Loucy (cell line): ENCODE data around the gene FXYD7.
A peak's percentile ranks its signal among the peaks of the same experiment; 100 is the strongest.

ENCODE experiments used
- H2AFZ ChIP-seq: fragments of 200-600 bp; sonication (generic); 2 replicates; pipeline ENCODE4 v1.6.0; 2016; ENCODE audit warnings: antibody characterized with exemption, mild to moderate bottlenecking, low read length, moderate library complexity
- H3F3A ChIP-seq: fragments of 200-600 bp; 2 replicates; pipeline ENCODE4 v1.6.0; 2016; ENCODE audit warnings: antibody characterized with exemption, low read depth, mild to moderate bottlenecking
- H3K27me3 ChIP-seq: fragments of 200-600 bp; sonication (generic); 2 replicates; pipeline ENCODE4 v1.6.1; 2014; ENCODE audit warnings: low read length, mild to moderate bottlenecking; ENCODE audit not compliant: insufficient read depth, poor library complexity, severe bottlenecking
- H3K36me3 ChIP-seq: fragments of 200-600 bp; sonication (generic); 2 replicates; pipeline ENCODE4 v1.6.1; 2016; ENCODE audit warnings: low read length; ENCODE audit not compliant: insufficient read depth
- H3K4me1 ChIP-seq: fragments of 200-600 bp; sonication (generic); 2 replicates; pipeline ENCODE4 v1.5.1; 2014; ENCODE audit warnings: low read length, mild to moderate bottlenecking; ENCODE audit not compliant: insufficient read depth, poor library complexity, severe bottlenecking
- H3K4me2 ChIP-seq: fragments of 200-600 bp; sonication (generic); 2 replicates; pipeline ENCODE4 v1.6.0; 2014; ENCODE audit warnings: antibody characterized with exemption, low read length, low read depth, mild to moderate bottlenecking; ENCODE audit not compliant: poor library complexity, severe bottlenecking
- H3K4me3 ChIP-seq: fragments of 200-600 bp; sonication (generic); 2 replicates; pipeline ENCODE4 v1.5.1; 2014; ENCODE audit warnings: low read length, mild to moderate bottlenecking, mixed read lengths; ENCODE audit not compliant: poor library complexity, severe bottlenecking
- H3K79me2 ChIP-seq: fragments of 200-600 bp; sonication (generic); 2 replicates; pipeline ENCODE4 v1.6.1; 2014; ENCODE audit warnings: low read length; ENCODE audit not compliant: insufficient read depth
- H3K9ac ChIP-seq: fragments of 200-600 bp; sonication (generic); 2 replicates; pipeline ENCODE4 v1.6.0; 2014; ENCODE audit warnings: mild to moderate bottlenecking, low read depth, low read length, moderate library complexity; ENCODE audit not compliant: poor library complexity, severe bottlenecking
- H3K9me2 ChIP-seq: fragments of 200-600 bp; sonication (generic); replicated peaks from 2 replicates; pipeline ENCODE4 v1.6.1; 2016; ENCODE audit warnings: low read depth, low read length, mixed read lengths
- H3K9me3 ChIP-seq: fragments of 200-600 bp; sonication (generic); 2 replicates; pipeline ENCODE4 v1.6.1; 2014; ENCODE audit warnings: mild to moderate bottlenecking, antibody characterized with exemption, low read length, low read depth; ENCODE audit not compliant: insufficient read depth
- H4K20me1 ChIP-seq: fragments of 200-600 bp; sonication (generic); 2 replicates; pipeline ENCODE4 v1.6.0; 2014; ENCODE audit warnings: antibody characterized with exemption, low read length, mild to moderate bottlenecking; ENCODE audit not compliant: insufficient read depth, poor library complexity, severe bottlenecking
- EZH2phosphoT487 ChIP-seq: fragments of 200-600 bp; IDR thresholded peaks from 2 replicates; pipeline ENCODE4 v1.6.1; 2018; ENCODE audit warnings: antibody characterized with exemption, mild to moderate bottlenecking, moderate library complexity, borderline replicate concordance
- TF ChIP-seq, protein P1 (sequence below): fragments of 200-600 bp; sonication (generic); conservative IDR thresholded peaks from 2 replicates; pipeline ENCODE4 v1.5.1; 2014; ENCODE audit warnings: mild to moderate bottlenecking, antibody characterized with exemption, low read length

The FXYD7 gene

DNA sequence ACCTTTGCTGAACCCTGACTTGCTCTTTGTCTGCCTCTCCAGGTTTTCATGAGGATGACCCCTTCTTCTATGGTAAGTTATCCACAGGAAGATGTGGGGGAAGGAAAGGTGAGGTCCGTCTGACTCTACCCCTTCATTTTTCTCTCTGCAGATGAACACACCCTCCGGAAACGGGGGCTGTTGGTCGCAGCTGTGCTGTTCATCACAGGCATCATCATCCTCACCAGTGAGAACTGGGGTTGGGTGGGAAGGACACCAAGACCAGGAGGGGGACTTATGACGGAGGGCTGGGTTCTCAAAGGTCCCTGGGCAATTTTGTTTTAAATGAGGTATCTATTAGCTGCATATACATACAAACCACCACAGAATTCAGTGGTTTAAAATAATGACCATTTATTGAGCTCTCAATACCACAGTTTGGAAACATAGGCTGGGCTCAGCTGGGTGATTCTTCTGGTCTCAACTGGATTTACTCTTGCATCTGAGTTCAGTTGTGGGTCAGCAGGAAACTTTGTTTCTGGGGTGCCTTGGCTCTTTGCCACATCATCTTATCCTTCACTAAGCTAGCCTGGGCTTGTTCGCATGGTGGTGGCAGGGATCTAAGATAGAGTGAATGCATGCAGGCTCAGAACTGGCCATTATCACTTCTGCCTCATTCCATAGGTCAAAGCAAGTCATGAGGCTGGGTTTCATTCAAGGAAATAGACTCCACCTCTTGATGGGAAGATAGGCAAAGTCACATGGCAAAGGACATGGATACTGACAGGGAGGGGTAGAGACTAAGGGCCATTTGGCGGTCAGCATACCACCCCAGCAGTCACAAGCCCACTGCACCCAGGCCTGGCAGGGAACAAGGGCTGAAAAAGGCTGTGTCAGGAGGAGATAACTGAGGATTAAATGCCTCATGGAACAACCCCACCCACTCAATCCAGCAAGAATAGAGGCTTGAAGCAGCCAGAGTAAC, 23.3 kb downstream of the FXYD7 start:
- H4K20me1 ChIP-seq, result no peaks in the 10 kb centered on the region
- peak overlapping the region; percentile 56 for H3K4me2 ChIP-seq
- H3K4me3 ChIP-seq, result peak overlapping the region; percentile 34
- H3K9ac ChIP-seq, result peak overlapping the region; percentile 51
- H2AFZ ChIP-seq, result no peak overlapping the region
- TF ChIP-seq, protein P1, sequence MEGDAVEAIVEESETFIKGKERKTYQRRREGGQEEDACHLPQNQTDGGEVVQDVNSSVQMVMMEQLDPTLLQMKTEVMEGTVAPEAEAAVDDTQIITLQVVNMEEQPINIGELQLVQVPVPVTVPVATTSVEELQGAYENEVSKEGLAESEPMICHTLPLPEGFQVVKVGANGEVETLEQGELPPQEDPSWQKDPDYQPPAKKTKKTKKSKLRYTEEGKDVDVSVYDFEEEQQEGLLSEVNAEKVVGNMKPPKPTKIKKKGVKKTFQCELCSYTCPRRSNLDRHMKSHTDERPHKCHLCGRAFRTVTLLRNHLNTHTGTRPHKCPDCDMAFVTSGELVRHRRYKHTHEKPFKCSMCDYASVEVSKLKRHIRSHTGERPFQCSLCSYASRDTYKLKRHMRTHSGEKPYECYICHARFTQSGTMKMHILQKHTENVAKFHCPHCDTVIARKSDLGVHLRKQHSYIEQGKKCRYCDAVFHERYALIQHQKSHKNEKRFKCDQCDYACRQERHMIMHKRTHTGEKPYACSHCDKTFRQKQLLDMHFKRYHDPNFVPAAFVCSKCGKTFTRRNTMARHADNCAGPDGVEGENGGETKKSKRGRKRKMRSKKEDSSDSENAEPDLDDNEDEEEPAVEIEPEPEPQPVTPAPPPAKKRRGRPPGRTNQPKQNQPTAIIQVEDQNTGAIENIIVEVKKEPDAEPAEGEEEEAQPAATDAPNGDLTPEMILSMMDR, result no peak
- TF ChIP-seq EZH2phosphoT487, result no peak
- H3F3A ChIP-seq, result peaks cover 5% of the 10 kb centered on the region; the same call in 1 of the 2 replicates
- peaks cover 8% of the 10 kb centered on the region; the same call in 1 of the 2 replicates for H3K79me2 ChIP-seq
- H3K9me3 ChIP-seq, result peaks cover 7% of the 10 kb centered on the region; the same call in 1 of the 2 replicates
- H3K36me3 ChIP-seq, result peaks cover 64% of the 10 kb centered on the region
- H3K27me3 ChIP-seq, result no peaks in the 10 kb centered on the region
- H3K4me1 ChIP-seq, result peaks cover 25% of the 10 kb centered on the region
- H3K9me2 ChIP-seq, result no peaks in the 10 kb centered on the region

DNA sequence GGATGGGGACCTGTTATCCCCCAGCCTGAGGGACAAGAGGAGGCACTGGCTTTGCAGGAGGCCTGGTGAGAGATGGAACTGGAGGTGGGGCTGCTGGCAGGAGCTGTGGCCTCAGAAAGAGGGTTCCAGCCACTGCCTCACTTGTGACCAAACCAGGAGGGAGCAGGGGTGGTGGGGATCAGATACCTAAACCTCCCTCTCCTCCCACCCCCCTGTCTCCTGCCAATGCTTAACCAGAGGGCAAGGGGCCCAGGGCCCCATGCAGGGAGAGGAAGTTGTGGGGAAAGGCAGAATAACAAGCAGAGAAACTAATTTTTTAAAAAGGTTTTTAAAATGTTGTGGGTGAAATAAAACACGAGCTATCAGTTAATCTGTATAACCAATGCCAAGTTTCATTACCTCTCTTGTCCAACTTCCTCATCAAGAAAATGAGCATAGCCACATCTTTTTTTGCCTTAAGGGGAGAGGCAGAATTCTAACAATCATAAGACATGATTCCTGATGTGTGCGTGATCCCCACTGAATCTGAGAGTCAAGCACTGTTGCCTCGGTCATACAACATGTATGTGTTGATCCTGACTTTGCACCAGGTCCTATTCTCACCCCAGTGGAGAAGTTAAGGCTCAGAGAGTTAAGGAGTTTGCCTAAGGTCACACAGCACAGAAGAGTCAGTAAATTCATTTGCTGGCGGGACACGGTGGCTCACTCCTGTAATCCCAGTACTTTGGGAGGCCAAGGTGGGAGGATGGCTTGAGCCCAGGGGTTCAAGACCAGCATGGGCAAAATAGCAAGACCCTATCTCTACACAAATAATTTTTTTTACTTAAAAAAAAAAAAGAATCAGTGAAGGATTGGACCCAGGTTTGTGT, 24.4 kb downstream of the FXYD7 start:
- H3K4me2 ChIP-seq, result peak overlapping the region; percentile 56
- H3K9me3 ChIP-seq, result peaks cover 7% of the 10 kb centered on the region; the same call in 1 of the 2 replicates
- H3F3A ChIP-seq, result peaks cover 9% of the 10 kb centered on the region; the same call in 1 of the 2 replicates
- TF ChIP-seq, protein P1, result no peak
- no peak for TF ChIP-seq EZH2phosphoT487
- peaks cover 55% of the 10 kb centered on the region for H3K36me3 ChIP-seq
- peaks cover 7% of the 10 kb centered on the region; the same call in 1 of the 2 replicates for H3K79me2 ChIP-seq
- no peaks in the 10 kb centered on the region for H3K27me3 ChIP-seq
- peaks cover 35% of the 10 kb centered on the region for H3K4me1 ChIP-seq
- H4K20me1 ChIP-seq, result no peaks in the 10 kb centered on the region
- H2AFZ ChIP-seq, result no peak overlapping the region
- no peaks in the 10 kb centered on the region for H3K9me2 ChIP-seq
- H3K4me3 ChIP-seq, result peak overlapping the region; percentile 34
- peak overlapping the region; percentile 51 for H3K9ac ChIP-seq

- Histone ChIP-seq H3K4me3 (no peak overlapping the region), H2AFZ (no peak overlapping the region), H3K4me2 (peak overlapping the region; percentile 56), H3K9me3 (peaks cover 7% of the 10 kb centered on the region; the same call in 1 of the 2 replicates), H3K9ac (peak overlapping the region; percentile 13), H3K36me3 (peaks cover 55% of the 10 kb centered on the region), H3K27me3 (no peaks in the 10 kb centered on the region), H3F3A (peaks cover 9% of the 10 kb centered on the region; the same call in 1 of the 2 replicates), H3K79me2 (no peaks in the 10 kb centered on the region), H3K4me1 (peaks cover 37% of the 10 kb centered on the region), H3K9me2 (no peaks in the 10 kb centered on the region), H4K20me1 (no peaks in the 10 kb centered on the region)
- TF ChIP-seq, protein P1, result no peak
Observed at GRCh38 chr19:35168196-35168595, 25.1 kb downstream of the FXYD7 start.
